GM10847 (cell line): ENCODE measurements around the gene C1QB.

Experiments used
- POLR2A ChIP-seq: IDR thresholded peaks from 2 replicates; pipeline ENCODE4 v1.6.1; 2011; ENCODE audit not compliant: insufficient read length; ENCODE audit errors: extremely low read depth

Gene C1QB

DNA sequence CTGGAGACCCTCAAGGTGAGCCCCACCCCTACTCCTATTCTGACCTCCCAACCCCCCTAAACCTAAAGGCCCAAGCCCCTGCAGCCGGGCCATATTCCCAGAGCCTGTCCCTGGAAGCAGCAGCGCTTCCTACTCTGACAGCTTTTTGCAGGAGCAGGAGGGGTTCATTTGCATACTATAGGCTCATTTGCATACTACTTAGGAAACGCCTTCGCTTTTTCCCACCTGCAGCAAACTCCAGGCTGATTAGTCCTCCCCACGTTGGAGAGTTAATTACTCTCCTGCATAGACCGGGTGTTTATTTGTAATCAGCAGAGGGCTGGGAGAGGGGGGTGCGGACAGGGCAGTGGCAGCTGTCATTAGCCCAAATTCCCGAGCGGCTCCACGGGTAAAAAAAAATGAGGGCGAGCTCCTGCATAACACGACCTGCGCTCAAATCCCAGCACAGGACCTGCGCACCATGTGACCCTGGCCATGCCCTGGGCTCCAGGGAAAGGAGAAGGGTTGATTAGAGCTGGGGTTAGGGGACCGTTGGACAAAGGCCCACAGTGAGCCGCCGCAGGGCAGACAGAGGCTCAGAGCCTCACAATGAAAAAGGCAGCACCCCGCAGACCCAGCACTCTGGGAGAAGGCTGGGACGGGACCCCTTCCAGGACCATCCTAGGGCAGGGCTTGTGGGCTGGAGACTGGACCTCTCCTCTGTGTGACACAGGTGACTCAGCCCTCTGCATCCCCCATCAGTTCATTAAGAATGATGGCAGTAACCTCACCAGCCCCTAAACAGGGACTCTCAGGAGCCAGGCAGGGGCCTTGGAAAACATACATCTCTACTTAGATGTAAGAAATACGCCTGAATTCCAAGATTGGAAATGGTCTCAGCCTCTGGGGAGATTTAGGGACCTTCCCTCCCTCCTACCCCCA lies 26.5 kb upstream of the C1QB start:
- TF ChIP-seq POLR2A = no peak

DNA sequence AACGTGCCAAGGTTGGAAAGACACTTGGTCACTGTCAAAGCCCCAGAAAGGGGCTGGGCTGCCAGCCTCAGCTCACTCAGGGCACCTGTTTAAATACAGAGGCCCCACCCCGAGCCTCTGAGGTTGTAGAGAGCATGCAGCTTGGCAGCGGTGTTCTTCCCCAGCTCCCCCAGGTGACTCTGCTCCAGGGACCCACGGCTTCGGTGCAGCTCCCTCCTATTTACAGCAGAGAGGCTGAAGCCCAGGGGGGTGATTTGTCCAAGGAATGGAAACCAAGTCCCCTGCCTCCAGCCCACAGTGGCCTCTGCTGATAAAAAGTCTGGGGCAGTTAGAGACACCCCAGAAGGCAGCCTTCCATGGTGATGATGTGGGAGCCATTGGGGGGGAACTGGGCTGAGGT lies 25.7 kb upstream of the C1QB start:
- TF ChIP-seq POLR2A = no peak

DNA sequence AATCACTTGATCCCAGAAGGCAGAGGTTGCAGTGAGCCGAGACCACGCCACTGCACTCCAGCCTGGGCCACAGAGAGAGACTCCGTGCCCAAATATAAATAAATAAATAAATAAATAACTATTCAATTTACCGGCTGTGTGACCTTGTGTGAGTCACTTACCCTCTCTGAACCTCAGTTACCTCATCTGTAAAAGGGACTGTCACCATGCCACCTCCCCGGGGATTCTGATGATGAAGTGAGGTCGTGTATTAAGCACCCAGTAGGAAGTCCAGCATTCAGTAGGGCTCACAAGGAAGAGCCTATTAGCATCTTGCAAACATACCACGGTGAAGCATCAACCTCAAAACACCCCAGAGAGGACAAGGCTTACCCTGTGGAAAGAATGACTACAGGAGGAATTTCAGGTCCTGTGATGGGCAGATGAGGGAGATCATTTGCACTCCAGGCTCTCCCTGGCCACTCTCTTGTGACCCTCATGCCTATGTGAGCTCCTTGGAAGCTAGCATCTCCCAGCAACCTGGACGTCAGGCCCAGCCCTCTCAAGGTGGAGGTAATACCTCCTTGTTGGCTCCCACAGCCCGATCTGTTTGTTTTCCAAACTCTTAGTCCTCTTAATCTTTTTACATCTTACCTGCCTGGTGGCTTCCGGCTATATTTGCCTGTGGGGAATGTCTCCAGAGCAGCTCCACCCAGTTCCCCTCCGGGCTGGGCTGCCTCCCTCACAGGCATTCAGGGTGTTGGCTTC lies 24.2 kb upstream of the C1QB start:
- no peak for TF ChIP-seq POLR2A

DNA sequence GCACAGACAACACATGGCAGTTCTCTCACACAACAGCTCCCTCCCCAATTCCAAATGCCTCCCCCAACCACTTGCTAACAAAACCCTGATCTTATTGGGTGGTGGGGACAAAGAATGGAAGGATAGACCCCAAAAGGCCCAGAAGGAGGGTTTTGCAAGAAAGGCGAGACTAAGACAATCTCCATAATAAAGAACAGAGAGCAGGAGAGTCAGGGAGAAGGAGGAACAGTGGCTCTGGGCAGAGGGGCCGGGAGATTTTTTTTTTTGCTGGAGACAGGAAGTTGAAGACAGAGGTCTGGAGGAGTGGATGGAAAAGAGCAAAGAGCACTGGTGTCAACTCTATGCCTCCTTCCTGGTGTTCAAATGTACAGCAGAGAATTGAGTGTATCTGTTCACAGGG lies 23.1 kb upstream of the C1QB start:
- no peak for TF ChIP-seq POLR2A

- no peak for TF ChIP-seq POLR2A
These were observed 19.2 kb upstream of the C1QB start for GRCh38 chr1:22633697-22634463.

- no peak for TF ChIP-seq POLR2A
These were observed 17.6 kb upstream of the C1QB start for GRCh38 chr1:22635436-22635835.

GRCh38 chr1:22636353-22636752 lies 16.7 kb upstream of the C1QB start, which contains the start of gene C1QA:
C1QA (plus strand) TSS chr1:22636628; CDS start chr1:22637617, 989 bp downstream.
- TF ChIP-seq POLR2A = no peak

DNA sequence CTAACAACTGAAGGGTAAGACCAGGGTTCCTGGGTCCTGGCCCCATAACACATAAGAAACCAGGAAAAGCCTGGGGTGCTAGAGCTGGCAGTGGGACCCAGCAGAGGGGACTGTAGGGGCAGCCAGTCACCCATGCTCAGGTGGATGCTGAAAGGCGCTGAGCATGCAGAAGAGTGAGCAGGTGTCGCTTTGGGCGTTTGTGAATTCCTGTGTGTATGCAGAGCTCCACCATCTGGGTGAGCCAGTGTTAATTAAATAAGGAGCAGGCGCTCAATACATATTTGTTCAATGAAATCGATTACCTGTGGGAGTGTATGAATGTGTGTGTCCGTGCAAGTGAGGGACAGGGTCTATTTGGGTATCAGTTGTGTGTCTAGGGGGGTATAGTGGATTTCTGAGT lies 16.1 kb upstream of the C1QB start:
- TF ChIP-seq POLR2A = no peak

DNA sequence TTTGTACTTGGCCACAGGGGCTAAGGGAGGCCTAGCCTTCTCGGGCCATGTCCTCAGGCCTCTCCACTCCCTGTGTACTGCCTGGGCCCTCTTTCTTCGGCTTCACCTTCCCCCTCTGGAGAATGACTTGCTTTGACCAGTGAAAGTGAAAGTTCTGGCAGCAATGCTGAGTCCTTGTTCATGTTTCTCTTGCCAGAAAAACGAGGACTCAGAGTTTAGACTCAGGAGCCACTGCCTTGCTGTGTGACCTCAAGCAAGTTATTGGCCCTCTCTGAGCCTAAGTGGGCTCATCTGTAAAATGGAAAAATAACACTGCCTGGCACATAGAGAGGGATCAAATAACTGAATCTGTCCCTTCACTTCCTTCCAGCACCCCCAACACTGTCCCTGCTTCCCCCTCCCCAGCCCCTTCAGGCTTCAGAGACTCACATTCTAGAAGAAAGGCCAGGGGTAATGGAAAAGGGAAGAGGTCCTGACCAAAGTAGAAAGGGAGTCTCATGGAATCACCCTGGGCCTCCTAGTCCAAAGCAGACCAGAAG lies 15.1 kb upstream of the C1QB start:
- no peak for TF ChIP-seq POLR2A

DNA sequence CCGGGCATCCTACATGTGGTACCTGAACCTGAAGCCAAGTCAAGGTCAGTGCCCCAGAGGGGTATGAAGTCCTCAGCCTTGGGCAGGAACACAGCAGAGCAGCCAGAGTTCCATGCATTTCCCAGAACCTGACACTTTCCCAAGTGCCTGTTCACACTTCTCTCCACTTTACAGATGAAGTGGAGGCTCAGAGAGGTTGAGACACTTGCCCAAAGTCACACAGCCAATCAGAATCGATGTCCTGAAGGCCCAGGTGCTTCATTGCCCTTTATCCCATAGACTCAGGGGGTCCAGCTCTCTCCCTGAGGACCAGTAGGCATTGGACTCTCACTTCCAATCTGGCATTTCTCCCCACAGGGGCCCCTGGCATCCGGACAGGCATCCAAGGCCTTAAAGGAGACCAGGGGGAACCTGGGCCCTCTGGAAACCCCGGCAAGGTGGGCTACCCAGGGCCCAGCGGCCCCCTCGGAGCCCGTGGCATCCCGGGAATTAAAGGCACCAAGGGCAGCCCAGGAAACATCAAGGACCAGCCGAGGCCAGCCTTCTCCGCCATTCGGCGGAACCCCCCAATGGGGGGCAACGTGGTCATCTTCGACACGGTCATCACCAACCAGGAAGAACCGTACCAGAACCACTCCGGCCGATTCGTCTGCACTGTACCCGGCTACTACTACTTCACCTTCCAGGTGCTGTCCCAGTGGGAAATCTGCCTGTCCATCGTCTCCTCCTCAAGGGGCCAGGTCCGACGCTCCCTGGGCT lies 14.4 kb upstream of the C1QB start:
- TF ChIP-seq POLR2A = no peak

DNA sequence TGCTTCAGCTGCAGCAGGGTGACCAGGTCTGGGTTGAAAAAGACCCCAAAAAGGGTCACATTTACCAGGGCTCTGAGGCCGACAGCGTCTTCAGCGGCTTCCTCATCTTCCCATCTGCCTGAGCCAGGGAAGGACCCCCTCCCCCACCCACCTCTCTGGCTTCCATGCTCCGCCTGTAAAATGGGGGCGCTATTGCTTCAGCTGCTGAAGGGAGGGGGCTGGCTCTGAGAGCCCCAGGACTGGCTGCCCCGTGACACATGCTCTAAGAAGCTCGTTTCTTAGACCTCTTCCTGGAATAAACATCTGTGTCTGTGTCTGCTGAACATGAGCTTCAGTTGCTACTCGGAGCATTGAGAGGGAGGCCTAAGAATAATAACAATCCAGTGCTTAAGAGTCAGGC lies 13.8 kb upstream of the C1QB start:
- no peak for TF ChIP-seq POLR2A

DNA sequence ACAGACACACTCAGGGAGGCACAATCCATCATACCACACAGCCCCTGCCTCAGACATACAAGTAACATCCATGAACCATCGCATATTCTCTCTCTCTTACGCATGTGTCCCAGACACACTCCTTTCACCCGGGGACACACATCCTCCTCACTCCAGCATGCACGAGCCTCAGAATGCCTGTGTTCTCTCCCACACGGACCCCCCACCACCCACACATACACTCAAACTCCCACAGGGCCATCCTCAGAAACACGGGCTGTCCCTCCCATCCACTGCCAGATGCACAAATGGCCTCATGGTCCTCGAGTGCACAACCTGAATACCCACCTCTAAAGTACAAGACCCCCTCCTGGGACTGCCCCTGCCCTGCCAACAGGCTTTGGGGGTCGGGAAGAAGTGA lies 11.8 kb upstream of the C1QB start:
- TF ChIP-seq POLR2A = no peak

DNA sequence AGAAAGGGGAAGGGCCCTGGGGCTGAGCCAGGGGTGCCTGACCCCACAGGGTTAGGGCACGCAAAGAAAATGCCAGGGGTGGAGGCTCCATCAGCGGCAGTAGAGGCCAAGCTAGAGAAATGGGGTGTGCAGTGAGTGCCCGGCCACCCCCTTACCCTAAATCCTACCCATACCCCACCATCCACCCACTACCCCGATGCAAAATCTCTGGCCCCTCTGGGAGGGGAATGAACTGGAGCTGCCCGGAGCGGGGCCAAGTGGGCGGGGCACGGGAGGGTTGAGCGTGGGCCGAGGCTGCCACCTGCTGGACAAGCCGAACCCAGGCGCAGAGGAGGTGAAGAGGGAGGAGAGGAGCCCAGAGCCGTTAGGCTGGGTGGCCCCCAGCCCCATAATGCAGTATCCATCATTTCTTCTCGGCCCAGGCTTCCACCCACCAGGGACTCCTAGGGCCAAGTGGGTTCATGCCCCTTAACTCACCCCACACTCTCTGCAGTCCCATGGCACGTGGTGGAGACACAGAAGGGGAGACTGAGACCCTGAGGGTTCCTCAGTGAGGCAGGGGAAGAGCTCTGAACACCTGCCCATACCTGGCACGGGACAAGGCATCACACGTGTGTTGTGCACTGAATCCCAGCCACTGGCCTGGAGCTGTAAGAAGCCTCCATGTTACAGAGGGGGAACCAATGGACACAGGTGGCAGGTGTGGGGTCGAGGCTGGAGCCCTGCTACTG lies 11.0 kb upstream of the C1QB start:
- TF ChIP-seq POLR2A = no peak

DNA sequence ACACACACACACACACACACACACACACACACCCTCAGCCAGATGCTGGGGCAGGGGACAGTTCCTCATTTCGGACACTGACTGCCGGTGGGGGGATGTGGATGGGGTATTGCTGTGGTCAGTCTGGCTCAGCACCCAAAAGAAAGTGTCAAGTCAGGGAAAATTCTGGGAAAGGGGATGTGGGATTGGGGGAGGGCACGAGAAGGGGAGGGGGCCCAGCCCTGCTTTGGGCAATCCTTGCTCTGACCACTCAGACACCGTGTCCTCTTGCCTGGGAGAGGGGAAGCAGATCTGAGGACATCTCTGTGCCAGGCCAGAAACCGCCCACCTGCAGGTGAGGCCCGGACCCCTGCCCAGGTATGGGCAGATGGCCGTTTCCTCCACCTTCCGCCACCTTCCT lies 9.7 kb upstream of the C1QB start, which contains the start of gene C1QC:
C1QC (plus strand) TSS at position 253 of the 400 bp plus-strand sequence. CDS start 391 bp downstream, outside the sequence.
- no peak for TF ChIP-seq POLR2A
